Trophoblast cell (in vitro differentiated cells and primary cell): Measurements from ENCODE around the gene CRAMP1.

ENCODE experiments used
- DNase-seq, 2 donors: peaks; one replicate each; pipeline ENCODE4 v3.0.0-alpha.2; 2016
- H2AFZ ChIP-seq: 2 replicates; pipeline ENCODE4 v1.6.1; 2013; ENCODE audit warnings: low read length, moderate library complexity, mild to moderate bottlenecking; ENCODE audit not compliant: insufficient read depth, poor library complexity
- H2AK5ac ChIP-seq: 2 replicates; pipeline ENCODE4 v1.6.1; 2013; ENCODE audit warnings: mild to moderate bottlenecking, low read length
- H2BK120ac ChIP-seq: 2 replicates; pipeline ENCODE4 v1.6.1; 2013; ENCODE audit warnings: low read length, mild to moderate bottlenecking, moderate library complexity; ENCODE audit not compliant: insufficient read depth, poor library complexity
- H2BK12ac ChIP-seq: 2 replicates; pipeline ENCODE4 v1.6.1; 2013; ENCODE audit warnings: mild to moderate bottlenecking, low read length, moderate library complexity
- H2BK5ac ChIP-seq: 2 replicates; pipeline ENCODE4 v1.6.1; 2013; ENCODE audit warnings: low read length, low read depth, moderate library complexity, mild to moderate bottlenecking; ENCODE audit not compliant: poor library complexity
- H3K14ac ChIP-seq: 2 replicates; pipeline ENCODE4 v1.6.1; 2013; ENCODE audit warnings: mild to moderate bottlenecking, low read length
- H3K18ac ChIP-seq: 2 replicates; pipeline ENCODE4 v1.6.1; 2013; ENCODE audit warnings: mild to moderate bottlenecking, low read length
- H3K23ac ChIP-seq: 2 replicates; pipeline ENCODE4 v1.6.1; 2013; ENCODE audit warnings: low read length
- H3K27ac ChIP-seq: 2 replicates; pipeline ENCODE4 v1.5.1; 2013; ENCODE audit warnings: low read depth, mild to moderate bottlenecking, inconsistent platforms, low read length, moderate library complexity
- H3K27me3 ChIP-seq: 2 replicates; pipeline ENCODE4 v1.6.1; 2013; ENCODE audit warnings: inconsistent platforms, mild to moderate bottlenecking, low read length, moderate library complexity; ENCODE audit not compliant: insufficient read depth
- H3K36me3 ChIP-seq, 2 experiments: 1 replicate in 1 of 2; 2 replicates in 1 of 2; pipeline ENCODE4 v1.6.1; 2013; ENCODE audit warnings: low read length in 2 of 2, mild to moderate bottlenecking in 2 of 2, moderate library complexity in 1 of 2; ENCODE audit not compliant: insufficient read depth in 2 of 2, control insufficient read depth in 1 of 2
- H3K4ac ChIP-seq: 2 replicates; pipeline ENCODE4 v1.6.1; 2013; ENCODE audit warnings: low read depth, mild to moderate bottlenecking, low read length, moderate library complexity
- H3K4me1 ChIP-seq, 2 experiments: 1 replicate in 1 of 2; 2 replicates in 1 of 2; pipeline ENCODE4 v1.6.1; 2013; ENCODE audit warnings: low read length in 2 of 2, mild to moderate bottlenecking in 2 of 2, moderate library complexity in 1 of 2; ENCODE audit not compliant: insufficient read depth in 2 of 2, control insufficient read depth in 1 of 2
- H3K4me2 ChIP-seq: 2 replicates; pipeline ENCODE4 v1.6.1; 2013; ENCODE audit warnings: inconsistent platforms, mild to moderate bottlenecking, low read length, moderate library complexity
- H3K4me3 ChIP-seq: 2 replicates; pipeline ENCODE4 v1.5.1; 2013; ENCODE audit warnings: mild to moderate bottlenecking, low read depth, low read length, inconsistent platforms
- H3K79me1 ChIP-seq: one replicate; pipeline ENCODE4 v1.6.1; 2013; ENCODE audit warnings: low read length
- H3K79me2 ChIP-seq: 2 replicates; pipeline ENCODE4 v1.6.1; 2013; ENCODE audit warnings: low read length, mild to moderate bottlenecking; ENCODE audit not compliant: control insufficient read depth, insufficient read depth, poor library complexity
- H3K9ac ChIP-seq: 2 replicates; pipeline ENCODE4 v1.6.1; 2013; ENCODE audit warnings: mild to moderate bottlenecking, low read length
- H3K9me3 ChIP-seq: 2 replicates; pipeline ENCODE4 v1.6.1; 2013; ENCODE audit warnings: low read depth, mild to moderate bottlenecking, control low read depth, inconsistent platforms, low read length; ENCODE audit not compliant: insufficient read depth
- H4K12ac ChIP-seq: 2 replicates; pipeline ENCODE4 v1.6.1; 2013; ENCODE audit warnings: low read depth, mild to moderate bottlenecking, low read length, moderate library complexity
- H4K8ac ChIP-seq: 2 replicates; pipeline ENCODE4 v1.6.1; 2013; ENCODE audit warnings: low read depth, mild to moderate bottlenecking, low read length, moderate library complexity
- H4K91ac ChIP-seq: one replicate; pipeline ENCODE4 v1.6.1; 2013; ENCODE audit warnings: low read depth, mild to moderate bottlenecking, low read length, moderate library complexity
- WGBS: extraction: QIAGEN DNeasy Blood & Tissue Kit; methylation state at CpG from one replicate; pipeline ENCODE4 v1.1.7; 2013; ENCODE audit warnings: missing lambda C conversion rate; ENCODE audit not compliant: insufficient read length, insufficient coverage; ENCODE audit errors: extremely low coverage; 5-methylcytosine and 5-hydroxymethylcytosine counted together

Gene CRAMP1

DNA sequence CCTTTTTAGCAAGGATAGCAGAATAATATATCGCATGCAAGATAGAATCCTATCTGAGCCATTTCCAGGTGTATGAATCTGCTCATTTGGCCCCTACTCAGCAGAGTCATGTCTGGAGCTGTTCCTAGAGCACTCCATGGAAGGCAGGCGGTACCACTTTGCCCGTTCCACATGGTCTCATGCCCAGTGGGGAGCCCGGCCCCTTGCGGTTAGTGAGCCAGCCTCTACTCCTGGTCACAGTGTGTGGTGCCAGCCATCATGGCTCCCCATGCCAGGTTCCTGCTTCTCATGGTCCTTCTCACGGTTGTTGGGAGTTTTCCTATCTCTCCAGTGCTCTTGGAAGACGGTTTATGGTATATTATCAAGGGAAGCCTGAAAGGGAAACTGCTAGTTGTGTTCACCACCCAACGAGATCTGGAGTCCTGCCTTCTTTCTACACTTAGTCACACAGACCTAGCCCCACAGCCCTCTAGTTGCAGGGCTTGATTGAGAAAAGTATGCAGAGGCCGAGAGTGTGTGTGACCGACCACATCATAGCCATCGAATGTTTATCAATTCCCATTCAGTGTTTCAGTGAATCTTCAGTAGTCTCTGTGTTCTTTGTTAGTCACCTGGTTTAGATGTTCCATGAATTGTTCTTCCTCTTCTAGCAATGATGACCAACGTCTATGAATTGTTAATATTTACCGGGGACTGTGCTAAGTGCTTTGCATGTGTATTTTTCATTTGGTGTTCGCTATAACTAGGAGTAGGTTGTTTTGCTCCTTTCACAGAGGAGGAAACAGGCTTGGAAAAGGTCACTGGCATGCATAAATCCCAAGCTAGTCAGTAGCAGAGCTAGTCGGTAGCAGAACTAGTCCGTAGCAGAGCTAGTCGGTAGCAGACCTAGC is 75.5 kb downstream of the CRAMP1 start:
- Histone ChIP-seq H3K4me3 (no peak overlapping the region), H3K18ac (peak overlapping the region; percentile 93), H3K4me1 (peaks cover 22 to 27% of the 10 kb centered on the region in 2 experiments), H4K8ac (peak overlapping the region; percentile 61), H3K79me2 (peaks cover 13% of the 10 kb centered on the region), H2AK5ac (peak overlapping the region; percentile 90), H2BK5ac (peak overlapping the region; percentile 77), H3K9ac (no peak overlapping the region), H2BK120ac (peak overlapping the region; percentile 0), H3K27me3 (no peaks in the 10 kb centered on the region), H3K23ac (no peak overlapping the region), H2BK12ac (peak overlapping the region; percentile 94), H3K14ac (peak overlapping the region; percentile 72), H3K36me3 (peaks cover 48 to 51% of the 10 kb centered on the region in 2 experiments), H2AFZ (peak overlapping the region; percentile 48), H3K4ac (peak overlapping the region; percentile 96), H3K9me3 (no peaks in the 10 kb centered on the region), H3K4me2 (no peak overlapping the region), H4K91ac (peak overlapping the region; percentile 41), H3K27ac (peak overlapping the region; percentile 57), H3K79me1 (peaks cover 10% of the 10 kb centered on the region), H4K12ac (no peak overlapping the region)
- peak; percentile 66 to 69 for DNase-seq
- WGBS, result no CpG with 5 or more reads among the region's 17 CpGs

- Histone ChIP-seq H3K4me1 (peaks cover 22 to 27% of the 10 kb centered on the region in 2 experiments), H3K4me3 (no peak overlapping the region), H4K91ac (peak overlapping the region; percentile 82), H3K27ac (peak overlapping the region; percentile 83), H3K18ac (peak overlapping the region; percentile 87), H3K9ac (no peak overlapping the region), H2AFZ (no peak overlapping the region), H3K27me3 (no peaks in the 10 kb centered on the region), H3K14ac (peak overlapping the region; percentile 95), H2BK5ac (peak overlapping the region; percentile 83), H3K79me1 (peaks cover 10% of the 10 kb centered on the region), H4K12ac (peak overlapping the region; percentile 77), H3K4me2 (peak overlapping the region; percentile 45), H3K23ac (no peak overlapping the region), H2BK12ac (peak overlapping the region; percentile 95), H2BK120ac (peak overlapping the region; percentile 88), H3K79me2 (peaks cover 11% of the 10 kb centered on the region), H4K8ac (peak overlapping the region; percentile 82), H3K4ac (peak overlapping the region; percentile 97), H2AK5ac (peak overlapping the region; percentile 97), H3K9me3 (no peaks in the 10 kb centered on the region), H3K36me3 (peaks cover 57 to 58% of the 10 kb centered on the region in 2 experiments)
- DNase-seq, result peak; percentile 97 to 98
- WGBS, result no CpG with 5 or more reads among the region's 10 CpGs
Measured at GRCh38 chr16:1688807-1689560, 76.8 kb downstream of the CRAMP1 start.

DNA sequence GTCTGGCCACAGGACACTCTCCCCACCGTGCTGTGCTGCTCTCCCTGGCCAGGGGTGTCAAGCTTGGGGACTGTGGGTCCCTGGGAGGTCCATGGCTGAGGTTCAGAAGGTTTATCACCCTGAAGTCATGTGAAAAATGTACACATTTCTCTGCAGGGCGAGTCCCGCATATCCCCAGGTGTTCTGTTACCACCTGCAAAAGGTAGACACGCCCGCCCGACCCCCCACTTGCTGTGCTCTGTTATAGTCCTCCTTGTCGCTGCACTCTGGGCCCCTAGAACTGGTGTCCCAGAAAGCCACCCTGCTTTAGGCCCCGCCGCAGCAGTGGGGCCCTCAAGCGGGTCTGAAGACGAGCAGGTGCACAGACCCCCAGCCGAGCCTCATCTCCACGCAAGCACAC is 77.7 kb downstream of the CRAMP1 start:
- Histone ChIP-seq H2BK120ac (peak overlapping the region; percentile 88), H3K79me1 (peaks cover 10% of the 10 kb centered on the region), H2AFZ (peak overlapping the region; percentile 37), H3K14ac (peak overlapping the region; percentile 95), H4K12ac (peak overlapping the region; percentile 77), H2BK12ac (peak overlapping the region; percentile 95), H3K23ac (no peak overlapping the region), H3K9ac (no peak overlapping the region), H2BK5ac (peak overlapping the region; percentile 83), H3K4me3 (no peak overlapping the region), H3K4me1 (peaks cover 22 to 27% of the 10 kb centered on the region in 2 experiments), H2AK5ac (peak overlapping the region; percentile 97), H4K91ac (peak overlapping the region; percentile 82), H3K27ac (peak overlapping the region; percentile 71), H3K79me2 (peaks cover 11% of the 10 kb centered on the region), H3K4ac (peak overlapping the region; percentile 97), H3K18ac (peak overlapping the region; percentile 87), H4K8ac (peak overlapping the region; percentile 82), H3K36me3 (peaks cover 52 to 62% of the 10 kb centered on the region in 2 experiments), H3K27me3 (no peaks in the 10 kb centered on the region), H3K4me2 (no peak overlapping the region), H3K9me3 (no peaks in the 10 kb centered on the region)
- DNase-seq, result peak; percentile 70 to 82
- no CpG with 5 or more reads among the region's 13 CpGs for WGBS

- H3K4me3 ChIP-seq, result no peak overlapping the region
- no peak overlapping the region for H2BK12ac ChIP-seq
- no peak overlapping the region for H3K14ac ChIP-seq
- WGBS, result no CpG with 5 or more reads among the region's 1 CpG
- H3K4ac ChIP-seq, result peak overlapping the region; percentile 88
- H3K9me3 ChIP-seq, result no peaks in the 10 kb centered on the region
- no peak overlapping the region for H2BK5ac ChIP-seq
- no peak overlapping the region for H3K4me2 ChIP-seq
- H4K91ac ChIP-seq, result no peak overlapping the region
- peaks cover 22 to 27% of the 10 kb centered on the region in 2 experiments for H3K4me1 ChIP-seq
- H2AFZ ChIP-seq, result no peak overlapping the region
- no peak overlapping the region for H3K27ac ChIP-seq
- H3K18ac ChIP-seq, result no peak overlapping the region
- H3K23ac ChIP-seq, result no peak overlapping the region
- no peak overlapping the region for H4K8ac ChIP-seq
- peaks cover 55 to 62% of the 10 kb centered on the region in 2 experiments for H3K36me3 ChIP-seq
- no peak for DNase-seq
- H3K9ac ChIP-seq, result no peak overlapping the region
- H3K79me2 ChIP-seq, result peaks cover 11% of the 10 kb centered on the region
- H2BK120ac ChIP-seq, result no peak overlapping the region
- H2AK5ac ChIP-seq, result no peak overlapping the region
- no peak overlapping the region for H4K12ac ChIP-seq
- H3K79me1 ChIP-seq, result peaks cover 10% of the 10 kb centered on the region
- no peaks in the 10 kb centered on the region for H3K27me3 ChIP-seq
Measured at GRCh38 chr16:1690810-1691209, 78.7 kb downstream of the CRAMP1 start.
